ENCODE data around the gene LSM14A.

DNA sequence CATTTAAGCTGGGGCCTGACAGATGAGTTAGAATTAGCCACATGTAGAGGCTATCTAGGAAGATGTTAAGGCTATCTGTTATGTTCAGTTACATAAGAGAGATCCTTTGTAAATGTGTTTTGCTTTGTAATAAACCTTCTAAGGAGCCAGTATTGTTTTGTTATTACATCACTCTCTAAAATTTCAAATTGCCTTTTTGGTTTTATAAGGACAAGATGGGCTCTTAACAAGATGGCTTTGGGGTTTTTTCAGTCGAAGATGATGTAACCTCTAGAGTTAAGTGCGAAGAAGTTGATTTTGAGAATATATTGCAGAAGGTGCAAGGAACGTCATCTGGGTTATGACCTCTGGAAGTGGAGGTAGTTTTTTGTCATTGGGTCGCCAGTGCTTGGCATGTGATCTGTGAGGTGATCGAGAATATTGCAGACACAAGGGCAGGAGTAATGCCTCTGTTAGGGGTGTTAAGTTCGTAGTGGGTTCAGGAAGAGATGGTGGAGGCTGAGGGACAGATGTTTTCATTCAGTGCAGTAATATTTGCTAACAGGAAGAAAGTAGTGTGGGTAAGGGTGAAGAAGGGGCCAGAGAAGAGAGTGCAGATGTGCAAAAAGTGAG is 12.7 kb downstream of the LSM14A start:
- TF ChIP-seq POLR2A (IDR thresholded peaks at IDR 0.05; ENCODE audit: low read length) (no peak), RAD21 (conservative IDR thresholded peaks at IDR 0.05 in 1 of 2, IDR thresholded peaks at IDR 0.05 in 1 of 2) (no peak), REST (IDR thresholded peaks at IDR 0.05) (no peak), JUNB (IDR thresholded peaks at IDR 0.05) (no peak), MAX (IDR thresholded peaks at IDR 0.05) (no peak), BHLHE40 (IDR thresholded peaks at IDR 0.05; ENCODE audit: low read depth, low read length) (no peak)
- TF ChIP-seq, protein P1, sequence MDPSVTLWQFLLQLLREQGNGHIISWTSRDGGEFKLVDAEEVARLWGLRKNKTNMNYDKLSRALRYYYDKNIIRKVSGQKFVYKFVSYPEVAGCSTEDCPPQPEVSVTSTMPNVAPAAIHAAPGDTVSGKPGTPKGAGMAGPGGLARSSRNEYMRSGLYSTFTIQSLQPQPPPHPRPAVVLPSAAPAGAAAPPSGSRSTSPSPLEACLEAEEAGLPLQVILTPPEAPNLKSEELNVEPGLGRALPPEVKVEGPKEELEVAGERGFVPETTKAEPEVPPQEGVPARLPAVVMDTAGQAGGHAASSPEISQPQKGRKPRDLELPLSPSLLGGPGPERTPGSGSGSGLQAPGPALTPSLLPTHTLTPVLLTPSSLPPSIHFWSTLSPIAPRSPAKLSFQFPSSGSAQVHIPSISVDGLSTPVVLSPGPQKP (IDR thresholded peaks at IDR 0.05; ENCODE audit: low read depth, low read length), result no peak
- TF ChIP-seq, protein P2, sequence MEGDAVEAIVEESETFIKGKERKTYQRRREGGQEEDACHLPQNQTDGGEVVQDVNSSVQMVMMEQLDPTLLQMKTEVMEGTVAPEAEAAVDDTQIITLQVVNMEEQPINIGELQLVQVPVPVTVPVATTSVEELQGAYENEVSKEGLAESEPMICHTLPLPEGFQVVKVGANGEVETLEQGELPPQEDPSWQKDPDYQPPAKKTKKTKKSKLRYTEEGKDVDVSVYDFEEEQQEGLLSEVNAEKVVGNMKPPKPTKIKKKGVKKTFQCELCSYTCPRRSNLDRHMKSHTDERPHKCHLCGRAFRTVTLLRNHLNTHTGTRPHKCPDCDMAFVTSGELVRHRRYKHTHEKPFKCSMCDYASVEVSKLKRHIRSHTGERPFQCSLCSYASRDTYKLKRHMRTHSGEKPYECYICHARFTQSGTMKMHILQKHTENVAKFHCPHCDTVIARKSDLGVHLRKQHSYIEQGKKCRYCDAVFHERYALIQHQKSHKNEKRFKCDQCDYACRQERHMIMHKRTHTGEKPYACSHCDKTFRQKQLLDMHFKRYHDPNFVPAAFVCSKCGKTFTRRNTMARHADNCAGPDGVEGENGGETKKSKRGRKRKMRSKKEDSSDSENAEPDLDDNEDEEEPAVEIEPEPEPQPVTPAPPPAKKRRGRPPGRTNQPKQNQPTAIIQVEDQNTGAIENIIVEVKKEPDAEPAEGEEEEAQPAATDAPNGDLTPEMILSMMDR (IDR thresholded peaks at IDR 0.05), result no peak
- TF ChIP-seq, protein P3, sequence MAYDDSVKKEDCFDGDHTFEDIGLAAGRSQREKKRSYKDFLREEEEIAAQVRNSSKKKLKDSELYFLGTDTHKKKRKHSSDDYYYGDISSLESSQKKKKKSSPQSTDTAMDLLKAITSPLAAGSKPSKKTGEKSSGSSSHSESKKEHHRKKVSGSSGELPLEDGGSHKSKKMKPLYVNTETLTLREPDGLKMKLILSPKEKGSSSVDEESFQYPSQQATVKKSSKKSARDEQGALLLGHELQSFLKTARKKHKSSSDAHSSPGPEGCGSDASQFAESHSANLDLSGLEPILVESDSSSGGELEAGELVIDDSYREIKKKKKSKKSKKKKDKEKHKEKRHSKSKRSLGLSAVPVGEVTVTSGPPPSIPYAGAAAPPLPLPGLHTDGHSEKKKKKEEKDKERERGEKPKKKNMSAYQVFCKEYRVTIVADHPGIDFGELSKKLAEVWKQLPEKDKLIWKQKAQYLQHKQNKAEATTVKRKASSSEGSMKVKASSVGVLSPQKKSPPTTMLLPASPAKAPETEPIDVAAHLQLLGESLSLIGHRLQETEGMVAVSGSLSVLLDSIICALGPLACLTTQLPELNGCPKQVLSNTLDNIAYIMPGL (CRISPR knock-in tag; IDR thresholded peaks at IDR 0.05; ENCODE audit: borderline replicate concordance), result no peak
- TF ChIP-seq, protein P4, sequence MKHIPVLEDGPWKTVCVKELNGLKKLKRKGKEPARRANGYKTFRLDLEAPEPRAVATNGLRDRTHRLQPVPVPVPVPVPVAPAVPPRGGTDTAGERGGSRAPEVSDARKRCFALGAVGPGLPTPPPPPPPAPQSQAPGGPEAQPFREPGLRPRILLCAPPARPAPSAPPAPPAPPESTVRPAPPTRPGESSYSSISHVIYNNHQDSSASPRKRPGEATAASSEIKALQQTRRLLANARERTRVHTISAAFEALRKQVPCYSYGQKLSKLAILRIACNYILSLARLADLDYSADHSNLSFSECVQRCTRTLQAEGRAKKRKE (CRISPR knock-in tag; IDR thresholded peaks at IDR 0.05; ENCODE audit: low read depth), result no peak

All from A549 (cell line).